ENCODE measurements around the gene RFC2.

The RFC2 gene

GRCh38 chr7:74254129-74254857 lies at the start of gene RFC2:
RFC2 (minus strand) TSS chr7:74254399; CDS start chr7:74254383, 16 bp downstream.
- peak; percentile 95 for DNase-seq (ENCODE audit: low spot score)

- DNase-seq (ENCODE audit: low spot score), result no peak
Observed at GRCh38 chr7:74302745-74303221, 48.6 kb upstream of the RFC2 start.

GRCh38 chr7:74300926-74301325 lies 46.7 kb upstream of the RFC2 start:
- DNase-seq (ENCODE audit: low spot score), result no peak

DNA sequence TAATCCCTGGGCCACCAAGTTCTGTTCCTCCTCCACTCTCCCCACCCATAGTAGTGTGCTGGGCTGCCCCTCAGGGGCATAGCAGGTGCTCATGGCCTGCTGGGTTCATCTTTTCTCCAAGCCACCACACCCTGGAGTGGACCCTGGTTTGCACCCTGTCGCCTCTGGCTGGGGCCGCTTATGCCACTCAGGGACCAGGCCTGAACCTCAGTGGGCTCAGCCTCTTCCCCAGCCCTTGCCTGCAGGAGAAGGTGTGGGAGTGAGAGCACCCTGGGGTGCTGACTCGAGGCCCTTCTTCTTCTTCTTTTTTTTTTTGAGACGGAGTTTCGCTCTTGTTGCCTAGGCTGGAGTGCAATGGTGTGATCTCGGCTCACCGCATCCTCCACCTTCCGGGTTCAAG lies 45.2 kb upstream of the RFC2 start:
- DNase-seq (ENCODE audit: low spot score), result no peak

DNA sequence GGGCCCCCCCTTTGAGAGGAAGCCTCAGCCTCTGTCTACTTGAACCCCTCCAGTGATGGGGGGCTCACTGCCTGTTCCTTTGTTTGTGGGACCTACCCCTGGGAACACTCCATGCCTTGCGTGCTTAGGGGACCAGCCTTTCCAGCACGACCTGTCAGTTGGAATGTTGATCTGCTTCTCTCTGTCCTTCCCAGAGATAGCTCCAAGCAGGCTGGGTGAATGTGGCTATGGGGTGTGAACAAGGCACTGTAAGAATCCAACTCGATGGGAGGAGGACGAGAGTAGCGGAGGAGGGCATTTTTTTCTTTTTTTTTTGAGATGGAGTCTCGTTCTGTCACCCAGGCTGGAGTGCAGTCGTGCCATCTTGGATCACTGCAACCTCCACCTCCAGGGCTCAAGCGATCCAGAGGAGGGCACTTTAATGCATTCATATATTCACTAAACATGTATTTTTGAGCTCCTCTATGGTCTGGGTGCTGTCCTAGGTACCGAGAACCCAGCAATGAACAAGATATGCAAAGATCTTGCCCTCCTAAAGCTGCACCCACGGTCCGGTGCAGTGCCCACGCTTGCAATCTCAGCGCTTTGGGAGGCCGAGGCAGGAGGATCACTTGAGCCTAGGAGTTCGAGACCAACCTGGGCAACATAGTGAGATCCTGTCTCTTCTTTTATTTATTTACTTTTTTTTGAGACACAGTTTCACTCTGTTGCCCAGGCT lies 43.5 kb upstream of the RFC2 start:
- no peak for DNase-seq (ENCODE audit: low spot score)

DNA sequence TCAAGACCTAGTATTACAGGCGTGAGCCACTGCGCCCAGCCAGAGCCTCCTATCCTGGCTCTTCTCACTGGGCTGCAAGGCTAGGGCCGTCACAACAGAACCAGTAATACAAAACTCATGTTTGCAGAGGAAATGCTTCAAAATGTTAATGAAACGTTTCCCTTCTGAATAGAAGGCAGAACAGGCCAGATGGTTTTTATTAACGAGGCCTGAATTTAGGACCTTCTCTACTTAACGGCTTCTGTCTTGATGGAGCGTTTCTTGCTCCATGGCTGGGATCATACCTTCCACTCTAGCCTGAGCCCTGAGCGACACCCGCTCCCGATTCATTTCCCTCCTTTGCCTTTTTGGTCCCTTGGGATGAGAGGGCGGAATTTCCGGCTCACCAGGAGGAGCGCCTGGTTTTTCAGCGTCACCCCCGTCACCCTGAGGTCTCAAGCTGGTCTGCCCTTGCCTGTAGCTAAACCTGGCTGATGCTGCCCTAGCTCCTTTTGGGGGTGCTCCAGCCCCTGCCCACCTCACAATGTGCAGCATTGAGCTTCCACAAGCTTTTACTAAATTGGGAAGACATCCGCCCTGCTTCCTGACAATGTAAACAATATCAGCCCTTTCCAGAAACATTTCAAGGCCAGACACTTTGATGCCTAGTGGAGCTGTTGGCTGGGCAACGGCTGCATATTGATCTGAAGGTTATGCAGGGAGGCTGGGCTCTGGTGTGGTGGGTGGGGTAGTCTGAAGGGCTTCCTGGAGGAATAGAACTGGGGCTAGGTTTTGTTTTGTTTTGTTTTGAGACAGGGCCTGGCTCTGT lies 40.2 kb upstream of the RFC2 start:
- no peak for DNase-seq (ENCODE audit: low spot score)

DNA sequence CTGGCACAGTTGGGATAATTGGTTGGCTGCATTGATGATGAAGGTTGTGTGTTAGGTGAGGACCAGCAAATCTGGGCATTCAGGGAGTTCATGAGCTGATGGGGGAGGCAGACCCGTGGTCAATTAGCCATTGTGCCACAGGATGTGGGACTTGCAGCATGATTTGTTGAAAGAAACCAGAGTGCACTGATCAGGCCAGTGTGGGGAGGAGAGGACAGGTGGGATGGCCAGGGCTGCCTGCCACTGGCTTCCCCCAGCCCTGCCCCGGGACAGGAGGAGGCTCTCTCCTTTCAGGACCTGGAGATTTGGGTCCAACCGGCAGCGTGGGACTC lies 39.3 kb upstream of the RFC2 start:
- DNase-seq (ENCODE audit: low spot score), result no peak

DNA sequence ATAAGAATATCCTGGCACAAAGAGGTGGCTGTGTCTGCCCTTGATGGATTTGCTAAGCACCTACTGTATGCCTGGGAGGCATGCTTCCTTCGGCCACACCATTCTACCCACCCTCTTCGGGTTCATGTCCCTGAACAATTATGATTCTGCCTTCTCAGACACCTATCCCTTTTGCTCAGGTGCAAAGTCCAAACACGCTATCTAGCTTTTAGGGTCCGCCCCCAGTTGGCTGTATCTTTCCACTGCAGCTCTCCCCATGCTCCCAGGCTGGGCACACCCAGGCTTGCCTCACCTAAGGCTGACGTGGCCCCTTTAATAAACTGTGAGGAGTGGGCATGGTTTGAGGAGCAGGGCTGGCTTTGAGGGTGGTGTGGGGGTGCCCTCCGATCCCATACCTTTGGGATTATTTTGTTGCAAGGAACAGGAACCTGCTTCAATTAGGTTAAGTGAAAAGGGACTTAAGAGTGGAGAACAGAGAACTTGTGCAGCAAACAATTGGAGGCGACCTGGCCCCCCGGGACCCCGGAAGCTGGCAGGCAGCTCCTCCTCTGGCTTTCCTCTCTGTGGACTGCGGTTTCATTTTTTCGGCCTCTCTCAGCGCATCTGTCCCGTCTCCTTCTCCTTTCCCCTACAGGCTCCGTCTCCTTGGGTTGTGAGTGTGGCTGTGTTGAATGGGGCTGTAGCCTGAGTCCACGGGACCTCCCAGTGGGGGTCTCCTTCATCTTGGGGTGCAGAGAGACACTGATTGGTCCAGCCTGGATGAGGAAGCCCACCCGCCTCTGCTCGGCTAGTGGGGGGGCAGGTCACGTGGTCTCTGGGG lies 38.8 kb upstream of the RFC2 start:
- DNase-seq (ENCODE audit: low spot score), result no peak

- no peak for DNase-seq (ENCODE audit: low spot score)
Observed at GRCh38 chr7:74291535-74291934, 37.3 kb upstream of the RFC2 start.

- no peak for DNase-seq (ENCODE audit: low spot score)
Observed at GRCh38 chr7:74290981-74291441, 36.8 kb upstream of the RFC2 start.

GRCh38 chr7:74290553-74290950 lies 36.4 kb upstream of the RFC2 start:
- no peak for DNase-seq (ENCODE audit: low spot score)

- no peak for DNase-seq (ENCODE audit: low spot score)
Observed at GRCh38 chr7:74289659-74290552, 35.7 kb upstream of the RFC2 start.

DNA sequence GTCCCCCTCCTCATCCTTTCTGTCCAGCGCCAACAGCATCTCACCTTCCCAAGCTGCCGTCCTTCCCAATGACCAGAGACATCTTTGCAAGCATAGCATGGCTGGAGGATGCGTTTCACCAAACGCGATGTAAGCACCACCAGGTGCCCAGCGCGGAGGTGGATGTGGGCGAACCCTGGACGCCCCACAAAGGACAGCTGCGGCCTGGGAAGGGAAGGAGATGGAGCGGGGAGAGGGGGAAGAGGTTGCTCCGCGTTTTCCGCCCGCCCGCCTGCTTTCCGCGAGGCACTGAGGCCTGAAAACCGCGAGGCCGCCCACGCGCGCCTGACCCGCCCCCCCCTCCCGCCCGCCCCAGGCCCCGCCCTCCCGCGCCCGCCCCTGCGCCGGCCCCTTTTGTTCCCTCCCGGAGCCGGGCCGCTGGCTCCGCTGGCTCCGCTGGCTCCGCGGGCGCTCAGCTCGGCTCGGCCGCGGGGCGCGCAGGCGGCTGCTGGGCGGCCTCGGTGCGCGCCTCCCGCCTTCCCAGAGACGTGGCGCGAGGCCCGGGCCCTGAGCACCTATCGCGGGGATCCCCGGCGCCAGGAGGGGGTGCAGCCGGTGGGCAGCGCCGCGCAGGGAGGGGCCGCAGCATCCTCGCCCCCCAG lies 34.9 kb upstream of the RFC2 start, which contains the start of gene CLIP2:
Gene CLIP2 (plus strand): TSS at position 390 of the 641 bp plus-strand sequence. CDS start 28,140 bp downstream, outside the sequence.
- DNase-seq (ENCODE audit: low spot score), result peak; percentile 81

DNA sequence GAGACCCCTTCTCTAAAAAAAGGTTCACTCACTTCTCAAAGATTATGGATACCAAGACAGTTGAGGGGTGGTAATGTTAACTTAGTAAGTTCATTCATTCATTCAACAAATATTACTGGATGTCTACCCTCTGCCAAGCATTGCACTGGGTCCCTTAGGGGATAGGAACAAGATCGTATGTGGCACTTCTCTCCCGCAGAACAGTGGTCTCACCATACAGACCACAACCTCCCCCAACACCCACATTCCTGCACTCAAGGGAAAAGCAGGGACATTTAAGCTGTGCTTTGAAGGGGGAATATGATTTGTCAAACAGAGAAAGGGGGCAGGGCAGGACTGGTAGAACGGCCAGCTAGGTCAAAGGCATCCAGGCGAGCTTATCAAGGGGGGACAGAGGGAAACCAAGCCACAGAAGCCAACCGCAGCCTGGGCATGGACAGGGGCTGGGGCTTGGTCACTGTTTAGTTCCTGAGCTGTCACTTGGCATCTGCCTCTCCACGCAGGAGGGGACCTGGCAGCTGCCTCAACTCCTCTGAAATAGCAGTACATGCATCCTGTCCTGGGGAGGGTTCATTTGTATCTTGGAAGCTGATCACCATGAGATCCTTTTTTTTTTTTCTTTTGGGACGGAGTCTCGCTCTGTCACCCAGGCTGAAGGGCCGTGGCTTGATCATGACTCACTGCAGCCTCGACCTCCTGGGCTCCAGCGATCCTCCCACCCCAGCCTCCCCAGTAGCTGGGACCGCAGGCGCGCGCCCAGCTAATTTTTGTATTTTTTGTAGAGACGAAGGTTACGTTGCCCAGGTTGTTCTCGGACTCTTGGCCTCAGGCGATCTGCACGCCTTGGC lies 34.1 kb upstream of the RFC2 start:
- DNase-seq (ENCODE audit: low spot score), result no peak

- DNase-seq (ENCODE audit: low spot score), result no peak
Observed at GRCh38 chr7:74287303-74288033, 33.3 kb upstream of the RFC2 start.

DNA sequence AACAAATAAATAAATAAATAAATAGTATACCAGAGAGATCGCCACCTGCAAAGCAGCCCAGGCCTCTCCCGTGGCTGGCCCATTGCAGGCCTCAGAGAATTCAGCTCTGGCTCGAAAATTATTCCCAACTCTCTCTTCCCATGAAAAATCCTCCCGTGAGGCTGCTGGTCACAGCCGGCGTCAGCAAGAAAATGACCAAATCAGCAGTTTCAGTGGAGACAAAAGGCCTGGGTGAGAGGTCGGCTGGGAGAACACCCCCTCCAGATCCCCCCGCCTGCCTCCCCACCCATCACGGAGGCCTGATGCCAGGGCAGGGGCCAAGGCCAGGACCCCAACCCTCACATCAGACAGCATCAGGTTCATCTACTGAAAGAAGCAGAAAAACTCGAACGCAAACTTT lies 31.9 kb upstream of the RFC2 start:
- DNase-seq (ENCODE audit: low spot score), result no peak

- no peak for DNase-seq (ENCODE audit: low spot score)
Observed at GRCh38 chr7:74284781-74285259, 30.6 kb upstream of the RFC2 start.

DNA sequence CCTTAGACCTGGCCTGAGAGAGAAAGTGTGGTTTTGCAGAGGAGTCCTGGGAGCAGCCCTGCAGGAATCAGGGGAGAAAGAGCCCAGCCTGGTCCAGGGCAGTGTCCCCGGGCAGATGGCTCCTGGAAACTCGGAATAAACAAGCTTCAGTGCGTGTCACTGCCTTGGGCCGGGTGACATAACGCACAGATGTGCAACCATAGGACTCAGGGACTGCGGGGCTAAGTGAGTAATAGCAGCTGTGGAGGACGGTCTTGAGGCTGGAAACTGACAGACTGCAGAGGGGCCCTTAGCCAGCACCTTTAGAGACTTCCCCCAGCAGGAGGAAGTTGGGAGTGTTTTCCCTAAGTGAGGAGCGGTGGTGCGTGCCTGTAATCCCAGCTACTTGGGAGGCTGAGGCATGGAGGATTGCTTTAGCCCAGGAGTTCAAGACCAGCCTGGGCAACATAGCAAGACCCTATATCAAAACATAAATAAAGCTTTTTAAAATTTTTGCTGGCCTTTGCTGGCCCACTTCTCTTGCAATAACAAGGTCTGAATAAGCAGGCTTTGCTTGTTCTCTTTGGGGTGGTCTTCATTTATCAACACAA lies 29.8 kb upstream of the RFC2 start:
- DNase-seq (ENCODE audit: low spot score), result no peak
